Fibroblast of the aortic adventitia (primary cell): Measurements from ENCODE around the gene KIAA1958. TPM values are rescaled to one million over a fixed set of nuclear protein-coding genes. Genes with fewer than 3 reads are reported as not detected.

Experiments
- DNase-seq: peaks from one replicate; pipeline ENCODE4 v3.0.0-alpha.2; 2010; ENCODE audit warnings: low read depth
- H3K4me3 ChIP-seq: 2 replicates; pipeline ENCODE4 v1.5.1; 2011; ENCODE audit warnings: low read depth, mild to moderate bottlenecking, control low read depth, low read length, moderate library complexity
- total RNA-seq: library from RNA; depleted of rRNA; stranded (reverse); fragments of >200 nt; gene quantifications from 2 replicates; pipeline ENCODE4 v1.2.3, GENCODE V29; 2012; ENCODE audit warnings: low replicate concordance
- TF ChIP-seq, protein P1 (sequence below): IDR thresholded peaks from 2 replicates; pipeline ENCODE4 v1.5.1; 2011; ENCODE audit warnings: mild to moderate bottlenecking, low read length, control low read depth, inconsistent platforms; ENCODE audit not compliant: insufficient read depth

The KIAA1958 gene
- total RNA-seq, 1 donor, result 1.4 TPM

DNA sequence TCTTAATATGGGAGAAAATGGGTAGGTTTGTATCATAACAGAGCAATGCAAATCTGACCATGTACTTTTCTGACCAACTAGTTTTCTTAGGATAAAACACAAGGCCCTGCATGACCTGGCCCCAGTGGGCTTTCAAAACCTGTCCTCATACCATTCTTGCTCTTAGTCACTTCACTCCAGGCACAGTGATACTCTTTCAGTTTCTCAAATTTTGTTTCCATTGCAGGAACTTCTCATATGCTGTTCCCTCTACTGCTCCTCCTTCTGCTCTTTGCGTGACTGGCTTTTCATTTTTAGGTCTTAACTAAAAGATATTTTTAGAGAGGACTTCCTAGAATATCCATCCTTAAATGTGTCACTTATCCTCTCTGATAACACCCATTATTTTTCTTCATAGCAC is 118.9 kb downstream of the KIAA1958 start:
- H3K4me3 ChIP-seq, result no peak overlapping the region
- TF ChIP-seq, protein P1, sequence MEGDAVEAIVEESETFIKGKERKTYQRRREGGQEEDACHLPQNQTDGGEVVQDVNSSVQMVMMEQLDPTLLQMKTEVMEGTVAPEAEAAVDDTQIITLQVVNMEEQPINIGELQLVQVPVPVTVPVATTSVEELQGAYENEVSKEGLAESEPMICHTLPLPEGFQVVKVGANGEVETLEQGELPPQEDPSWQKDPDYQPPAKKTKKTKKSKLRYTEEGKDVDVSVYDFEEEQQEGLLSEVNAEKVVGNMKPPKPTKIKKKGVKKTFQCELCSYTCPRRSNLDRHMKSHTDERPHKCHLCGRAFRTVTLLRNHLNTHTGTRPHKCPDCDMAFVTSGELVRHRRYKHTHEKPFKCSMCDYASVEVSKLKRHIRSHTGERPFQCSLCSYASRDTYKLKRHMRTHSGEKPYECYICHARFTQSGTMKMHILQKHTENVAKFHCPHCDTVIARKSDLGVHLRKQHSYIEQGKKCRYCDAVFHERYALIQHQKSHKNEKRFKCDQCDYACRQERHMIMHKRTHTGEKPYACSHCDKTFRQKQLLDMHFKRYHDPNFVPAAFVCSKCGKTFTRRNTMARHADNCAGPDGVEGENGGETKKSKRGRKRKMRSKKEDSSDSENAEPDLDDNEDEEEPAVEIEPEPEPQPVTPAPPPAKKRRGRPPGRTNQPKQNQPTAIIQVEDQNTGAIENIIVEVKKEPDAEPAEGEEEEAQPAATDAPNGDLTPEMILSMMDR, result no peak
- no peak for DNase-seq

DNA sequence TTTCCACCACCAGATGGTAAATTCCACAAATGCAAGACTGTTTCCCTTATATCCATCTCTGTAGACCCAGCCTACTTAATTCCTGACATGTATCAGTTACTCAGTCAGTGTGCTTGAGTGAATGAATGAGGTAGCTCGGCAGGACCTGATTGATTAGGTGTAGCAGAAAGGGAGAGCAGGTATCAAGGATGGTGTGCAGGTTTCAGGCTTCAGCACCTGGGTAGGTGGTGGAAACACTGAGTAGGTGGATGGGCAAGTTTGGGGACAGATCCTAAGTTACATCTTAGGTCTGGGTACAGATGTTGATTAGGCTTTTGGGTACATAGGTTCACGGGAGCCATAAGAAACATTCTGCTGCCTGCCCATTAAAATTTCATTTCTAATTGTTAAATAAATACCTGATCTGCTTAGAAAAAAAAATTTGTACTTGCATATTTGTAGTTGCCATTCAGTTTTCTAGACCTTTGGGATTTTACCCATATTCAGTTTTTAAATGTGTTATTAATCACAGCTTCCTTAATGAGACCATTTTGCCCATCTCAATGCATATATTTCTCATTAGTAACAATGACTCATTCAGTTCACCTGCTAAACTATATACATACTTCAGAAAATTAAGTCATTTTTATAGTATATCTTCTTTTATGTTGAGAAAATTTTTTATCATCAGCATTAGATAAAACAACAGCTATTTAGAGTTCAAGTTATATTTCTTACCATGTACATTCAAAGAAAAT is 119.5 kb downstream of the KIAA1958 start:
- no peak overlapping the region for H3K4me3 ChIP-seq
- TF ChIP-seq, protein P1, result no peak
- no peak for DNase-seq

DNA sequence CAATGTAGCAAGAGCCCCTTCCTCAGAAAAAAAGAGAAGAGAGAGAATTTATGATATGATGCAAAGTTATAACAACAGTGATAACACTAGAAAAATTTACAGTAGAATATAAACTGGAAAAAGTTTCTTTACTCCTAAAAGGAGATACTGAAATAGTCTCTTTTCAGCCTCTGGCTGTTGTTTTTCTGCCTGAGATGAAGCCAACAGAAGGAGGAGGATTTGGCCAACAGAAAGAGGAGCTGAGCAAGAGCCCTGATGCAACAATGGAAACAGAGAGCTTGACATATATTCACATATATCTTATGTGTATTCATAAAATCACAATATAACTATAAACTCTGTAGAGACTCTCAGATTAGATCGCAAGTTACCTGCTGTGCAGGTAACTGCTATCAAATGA is 122.2 kb downstream of the KIAA1958 start:
- TF ChIP-seq, protein P1, result no peak
- no peak for DNase-seq
- H3K4me3 ChIP-seq, result no peak overlapping the region

DNA sequence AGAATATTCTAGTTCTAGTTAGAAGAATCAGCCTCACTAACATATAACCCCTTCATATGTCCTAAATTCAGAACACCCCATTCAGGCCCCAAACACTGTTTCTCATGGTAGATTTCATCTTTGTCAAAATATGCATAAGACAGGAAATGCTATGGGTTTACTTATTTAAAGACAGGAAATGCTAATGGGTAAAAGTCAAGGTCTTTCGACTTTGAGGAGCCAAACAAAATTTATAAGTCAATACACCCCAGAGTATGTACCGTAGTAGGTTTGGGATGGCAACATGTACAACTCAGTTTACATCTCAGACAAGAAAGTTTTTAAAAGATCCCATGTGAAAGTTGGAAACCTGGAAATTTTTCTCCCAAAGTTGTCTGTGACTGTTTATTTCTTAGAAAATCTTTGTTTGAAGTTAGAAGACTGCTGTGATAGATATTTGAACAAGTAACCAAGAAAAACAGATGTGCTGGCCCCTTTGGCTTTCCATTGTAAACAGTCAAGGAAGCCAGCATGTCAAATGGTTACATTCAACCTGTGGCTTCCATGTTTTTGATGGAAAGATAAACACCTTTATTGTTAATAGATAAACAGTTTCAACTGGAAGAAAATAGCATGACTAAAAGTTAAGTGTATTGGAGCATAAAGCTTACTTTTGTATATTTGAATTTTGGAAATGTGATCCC is 129.1 kb downstream of the KIAA1958 start:
- no peak overlapping the region for H3K4me3 ChIP-seq
- no peak for DNase-seq
- TF ChIP-seq, protein P1, result no peak

DNA sequence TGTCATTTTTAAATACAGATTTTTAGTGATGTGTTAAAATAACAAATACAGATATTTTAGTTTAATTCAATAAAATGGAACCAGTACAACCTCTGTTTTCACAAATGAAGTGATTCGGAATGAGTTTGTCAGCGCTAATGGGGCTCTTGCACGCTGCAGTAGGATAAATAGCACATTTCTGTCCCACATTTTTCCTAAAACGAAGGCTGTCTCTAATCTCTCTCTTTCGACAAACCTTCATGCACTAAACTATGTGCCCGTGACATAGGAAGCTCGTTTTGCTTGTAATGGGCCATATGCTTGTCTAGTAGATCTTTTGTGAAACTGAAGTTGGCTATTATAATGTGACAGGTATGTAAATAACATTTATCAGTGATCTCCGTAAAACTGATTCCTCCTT is 130.7 kb downstream of the KIAA1958 start:
- H3K4me3 ChIP-seq, result no peak overlapping the region
- DNase-seq, result no peak
- TF ChIP-seq, protein P1, result no peak

DNA sequence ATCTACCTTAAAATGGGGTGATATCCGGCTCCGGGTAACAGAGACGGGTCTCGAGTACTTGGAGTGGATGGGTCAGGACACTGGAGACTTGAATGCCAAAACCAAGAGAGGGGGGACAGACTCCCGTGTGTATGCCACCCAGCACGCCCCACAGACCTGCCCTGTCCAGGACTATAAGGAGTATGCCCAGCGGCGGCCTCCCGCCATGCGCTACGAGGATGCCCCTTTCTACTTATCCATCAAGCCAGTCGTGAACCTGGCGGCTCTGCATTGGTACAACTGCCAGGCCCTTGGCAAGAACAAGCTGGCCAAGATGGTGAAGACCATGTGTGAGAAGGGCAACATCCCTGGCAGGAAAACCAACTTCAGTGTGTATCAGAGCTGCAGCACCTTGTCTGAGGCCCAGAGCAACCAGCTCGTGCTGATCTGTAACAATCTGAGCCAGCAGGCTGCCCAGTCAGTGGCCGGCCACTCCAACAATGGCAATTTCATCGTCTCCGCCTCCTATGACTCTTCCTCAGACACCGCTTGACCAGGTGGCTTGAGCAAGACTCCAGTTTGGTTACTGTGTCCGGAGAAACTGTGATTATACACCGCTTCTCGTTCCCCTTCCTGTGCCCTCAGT is 131.9 kb downstream of the KIAA1958 start:
- DNase-seq, result no peak
- TF ChIP-seq, protein P1, result no peak
- no peak overlapping the region for H3K4me3 ChIP-seq
